HEK293T (cell line): ENCODE results near the gene SMARCD1.

Experiments
- CTCF ChIA-PET: fragments of 350-600 bp; formaldehyde crosslinking; extraction: SDS; loops from one replicate; lab custom pipeline; 2021; ENCODE audit warnings: antibody characterized with exemption, inconsistent platforms; lab: Yijun Ruan, JAX
- POLR2A ChIA-PET: fragments of 350-600 bp; formaldehyde crosslinking; extraction: SDS; loops from one replicate; lab custom pipeline; 2020; ENCODE audit warnings: antibody characterized with exemption, inconsistent platforms; lab: Yijun Ruan, JAX
- DNase-seq: peaks from one replicate; pipeline ENCODE4 v3.0.0; 2012; ENCODE audit warnings: mixed read lengths; ENCODE audit errors: extremely low spot score
- ARNT ChIP-seq: fragments of 450-650 bp; IDR thresholded peaks from 2 replicates; pipeline ENCODE4 v1.6.1; 2017; ENCODE audit warnings: mild to moderate bottlenecking
- BHLHE40 ChIP-seq: fragments of 450-650 bp; IDR thresholded peaks from 2 replicates; pipeline ENCODE4 v1.6.1; 2016; ENCODE audit warnings: mild to moderate bottlenecking, moderate library complexity, borderline replicate concordance
- CTBP1 ChIP-seq: fragments of 450-650 bp; IDR thresholded peaks from 2 replicates; pipeline ENCODE4 v1.6.1; 2016; ENCODE audit warnings: borderline replicate concordance
- ELF4 ChIP-seq: fragments of 450-650 bp; IDR thresholded peaks from 2 replicates; pipeline ENCODE4 v1.6.1; 2017; ENCODE audit warnings: antibody characterized with exemption
- FOXA1 ChIP-seq: fragments of 450-650 bp; IDR thresholded peaks from 2 replicates; pipeline ENCODE4 v1.6.1; 2016; ENCODE audit warnings: mild to moderate bottlenecking
- FOXK2 ChIP-seq: fragments of 450-650 bp; IDR thresholded peaks from 2 replicates; pipeline ENCODE4 v1.6.1; 2016; ENCODE audit warnings: mild to moderate bottlenecking
- FOXM1 ChIP-seq: fragments of 450-650 bp; IDR thresholded peaks from 2 replicates; pipeline ENCODE4 v1.6.1; 2017; ENCODE audit warnings: mild to moderate bottlenecking, borderline replicate concordance
- HDGF ChIP-seq: fragments of 450-650 bp; IDR thresholded peaks from 2 replicates; pipeline ENCODE4 v1.6.1; 2017; ENCODE audit warnings: antibody characterized with exemption, borderline replicate concordance
- L3MBTL2 ChIP-seq: fragments of 450-650 bp; conservative IDR thresholded peaks from 2 replicates; pipeline ENCODE4 v1.6.1; 2016; ENCODE audit warnings: mild to moderate bottlenecking
- LEF1 ChIP-seq: fragments of 450-650 bp; IDR thresholded peaks from 2 replicates; pipeline ENCODE4 v1.6.1; 2017; ENCODE audit warnings: mild to moderate bottlenecking, borderline replicate concordance
- NFRKB ChIP-seq: fragments of 450-650 bp; IDR thresholded peaks from 2 replicates; pipeline ENCODE4 v1.6.1; 2016; ENCODE audit warnings: mild to moderate bottlenecking, moderate library complexity
- SP1 ChIP-seq: fragments of 450-650 bp; IDR thresholded peaks from 2 replicates; pipeline ENCODE4 v1.6.1; 2017
- SUZ12 ChIP-seq: fragments of 450-650 bp; IDR thresholded peaks from 2 replicates; pipeline ENCODE4 v1.6.1; 2016; ENCODE audit warnings: mild to moderate bottlenecking
- TARDBP ChIP-seq: fragments of 450-650 bp; IDR thresholded peaks from 2 replicates; pipeline ENCODE4 v1.6.1; 2016
- ZNF384 ChIP-seq: fragments of 450-650 bp; IDR thresholded peaks from 2 replicates; pipeline ENCODE4 v1.6.1; 2016
- TF ChIP-seq, protein P1 (sequence below): fragments of 450-650 bp; IDR thresholded peaks from 2 replicates; pipeline ENCODE4 v1.6.1; 2016

The SMARCD1 gene

DNA sequence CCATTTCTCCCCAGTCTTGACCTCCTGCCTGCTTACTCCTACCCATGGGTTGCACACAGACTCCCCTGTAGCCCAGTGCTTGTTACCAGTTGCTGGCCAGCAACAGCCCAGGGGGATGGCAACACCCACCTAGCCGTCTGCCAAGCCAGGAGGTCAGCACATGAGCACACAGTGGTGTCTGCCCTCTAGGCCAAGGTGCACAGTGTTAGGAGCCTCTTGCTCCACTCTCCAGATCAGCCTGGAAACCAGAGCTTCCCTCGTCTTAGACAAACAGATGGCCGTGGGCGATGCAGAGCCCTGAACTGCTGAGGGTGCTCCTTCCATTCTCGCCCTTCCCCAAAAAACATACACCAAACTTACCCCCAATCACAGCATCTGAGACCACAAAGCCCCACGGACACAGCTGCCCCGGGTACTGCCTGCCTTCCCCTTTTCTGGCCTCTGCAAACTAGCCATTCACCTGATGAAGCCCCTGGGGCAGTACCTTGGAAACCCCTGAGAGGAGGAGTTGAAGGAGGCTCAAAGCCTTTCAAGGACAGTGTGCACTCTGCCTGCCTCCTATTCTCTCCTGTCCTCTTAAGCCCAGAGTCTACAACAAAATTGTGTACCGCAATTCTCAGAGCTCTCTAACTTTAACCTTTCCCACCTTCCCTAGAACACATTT is 17.6 kb downstream of the SMARCD1 start:
- no peak for DNase-seq
- CTCF ChIA-PET: interaction anchor here (0.7 to 3.9 kb wide), 4 partner anchors 8 to 98 kb away, joined by 3 to 33 read pairs (median 4); partner anchors contain the start of gene COX14
- no peak for TF ChIP-seq CTBP1
- TF ChIP-seq ARNT: no peak
- POLR2A ChIA-PET: interaction anchor here (1.0 to 1.8 kb wide), 3 partner anchors 10 to 65 kb away, joined by 3 to 10 read pairs (median 10); partner anchors contain the start of genes CERS5, COX14 and SMARCD1

DNA sequence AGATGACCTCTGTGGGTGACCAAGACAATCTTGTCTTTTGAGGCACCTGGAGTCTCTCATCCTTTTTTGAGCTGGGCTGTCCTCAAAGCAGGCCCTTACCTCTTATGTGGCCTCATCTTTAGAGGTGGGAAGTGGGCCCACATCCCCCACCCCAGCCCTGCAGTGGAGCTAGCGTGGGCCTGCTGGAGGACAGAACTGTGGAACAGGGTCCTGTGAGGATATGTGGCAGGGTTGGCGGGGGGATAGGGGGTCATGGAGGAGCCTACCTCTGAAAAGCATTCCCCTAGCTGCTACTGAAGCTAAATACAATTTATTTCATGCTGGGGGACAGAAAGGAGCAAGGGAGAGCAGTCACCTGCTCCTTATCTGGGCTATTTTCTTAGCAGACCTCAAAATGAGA is 18.2 kb downstream of the SMARCD1 start:
- no peak for TF ChIP-seq FOXK2
- no peak for TF ChIP-seq HDGF
- TF ChIP-seq FOXA1: no peak
- no peak for TF ChIP-seq L3MBTL2
- no peak for TF ChIP-seq ELF4
- no peak for TF ChIP-seq ZNF384
- TF ChIP-seq, protein P1, sequence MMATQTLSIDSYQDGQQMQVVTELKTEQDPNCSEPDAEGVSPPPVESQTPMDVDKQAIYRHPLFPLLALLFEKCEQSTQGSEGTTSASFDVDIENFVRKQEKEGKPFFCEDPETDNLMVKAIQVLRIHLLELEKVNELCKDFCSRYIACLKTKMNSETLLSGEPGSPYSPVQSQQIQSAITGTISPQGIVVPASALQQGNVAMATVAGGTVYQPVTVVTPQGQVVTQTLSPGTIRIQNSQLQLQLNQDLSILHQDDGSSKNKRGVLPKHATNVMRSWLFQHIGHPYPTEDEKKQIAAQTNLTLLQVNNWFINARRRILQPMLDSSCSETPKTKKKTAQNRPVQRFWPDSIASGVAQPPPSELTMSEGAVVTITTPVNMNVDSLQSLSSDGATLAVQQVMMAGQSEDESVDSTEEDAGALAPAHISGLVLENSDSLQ: no peak
- TF ChIP-seq CTBP1: no peak
- no peak for TF ChIP-seq LEF1
- TF ChIP-seq ARNT: no peak
- no peak for TF ChIP-seq BHLHE40
- TF ChIP-seq SP1: no peak
- no peak for TF ChIP-seq NFRKB
- TF ChIP-seq SUZ12: no peak
- no peak for TF ChIP-seq FOXM1
- TF ChIP-seq TARDBP: no peak
- no peak for DNase-seq
- ChIA-PET CTCF (interaction anchor here (0.7 to 3.9 kb wide), 4 partner anchors 8 to 136 kb away, joined by 3 to 33 read pairs (median 4); partner anchors contain the start of gene COX14), POLR2A (interaction anchor here (1.0 to 1.8 kb wide), 3 partner anchors 9 to 64 kb away, joined by 3 to 10 read pairs (median 10); partner anchors contain the start of genes CERS5, COX14 and SMARCD1)

DNA sequence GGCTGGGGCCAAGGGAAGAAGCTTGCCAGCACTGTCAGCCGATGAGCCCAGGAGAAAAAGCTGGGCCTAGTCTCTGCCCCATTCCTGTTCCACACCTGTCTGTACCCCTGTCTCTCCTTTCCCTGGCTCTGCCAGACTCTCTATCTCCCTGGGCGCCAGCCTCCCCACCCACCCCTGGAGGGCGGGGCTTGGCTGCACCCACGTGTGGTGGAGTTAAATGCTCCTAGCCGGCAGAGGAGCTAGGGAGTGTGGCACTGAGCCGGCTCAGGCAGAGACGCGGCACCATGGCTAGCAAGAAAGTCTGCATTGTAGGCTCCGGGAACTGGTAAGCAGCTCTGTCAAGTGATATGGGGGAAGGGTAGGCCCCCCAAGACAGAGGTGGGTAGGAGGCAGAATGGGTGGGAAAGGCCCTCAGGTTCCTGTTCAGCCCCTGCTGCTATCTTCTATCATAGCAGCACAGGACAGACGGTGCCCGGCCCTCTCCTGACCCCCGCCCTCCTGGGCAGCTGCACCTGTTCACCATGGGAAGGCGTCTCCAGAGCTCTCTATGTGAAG is 18.7 kb downstream of the SMARCD1 start, which contains the start of gene GPD1:
Gene GPD1, plus strand, starts transcription at position 242 of the 555 bp plus-strand sequence. Its CDS starts 43 bp downstream, at position 285.
- POLR2A ChIA-PET: interaction anchor here (1.5 to 1.8 kb wide), 2 partner anchors 9 to 63 kb away, joined by 10 read pairs; partner anchors contain the start of genes CERS5 and COX14
- CTCF ChIA-PET: interaction anchor here (0.7 to 3.9 kb wide), 4 partner anchors 7 to 137 kb away, joined by 3 to 33 read pairs (median 4); partner anchors contain the start of gene COX14
- no peak for DNase-seq
- TF ChIP-seq LEF1 (no peak), FOXA1 (no peak), FOXM1 (no peak), TARDBP (no peak), NFRKB (no peak), FOXK2 (no peak), L3MBTL2 (no peak), CTBP1 (no peak), HDGF (no peak), ZNF384 (no peak), SUZ12 (no peak), SP1 (no peak), BHLHE40 (no peak), ELF4 (no peak), ARNT (no peak)
- TF ChIP-seq, protein P1: no peak

DNA sequence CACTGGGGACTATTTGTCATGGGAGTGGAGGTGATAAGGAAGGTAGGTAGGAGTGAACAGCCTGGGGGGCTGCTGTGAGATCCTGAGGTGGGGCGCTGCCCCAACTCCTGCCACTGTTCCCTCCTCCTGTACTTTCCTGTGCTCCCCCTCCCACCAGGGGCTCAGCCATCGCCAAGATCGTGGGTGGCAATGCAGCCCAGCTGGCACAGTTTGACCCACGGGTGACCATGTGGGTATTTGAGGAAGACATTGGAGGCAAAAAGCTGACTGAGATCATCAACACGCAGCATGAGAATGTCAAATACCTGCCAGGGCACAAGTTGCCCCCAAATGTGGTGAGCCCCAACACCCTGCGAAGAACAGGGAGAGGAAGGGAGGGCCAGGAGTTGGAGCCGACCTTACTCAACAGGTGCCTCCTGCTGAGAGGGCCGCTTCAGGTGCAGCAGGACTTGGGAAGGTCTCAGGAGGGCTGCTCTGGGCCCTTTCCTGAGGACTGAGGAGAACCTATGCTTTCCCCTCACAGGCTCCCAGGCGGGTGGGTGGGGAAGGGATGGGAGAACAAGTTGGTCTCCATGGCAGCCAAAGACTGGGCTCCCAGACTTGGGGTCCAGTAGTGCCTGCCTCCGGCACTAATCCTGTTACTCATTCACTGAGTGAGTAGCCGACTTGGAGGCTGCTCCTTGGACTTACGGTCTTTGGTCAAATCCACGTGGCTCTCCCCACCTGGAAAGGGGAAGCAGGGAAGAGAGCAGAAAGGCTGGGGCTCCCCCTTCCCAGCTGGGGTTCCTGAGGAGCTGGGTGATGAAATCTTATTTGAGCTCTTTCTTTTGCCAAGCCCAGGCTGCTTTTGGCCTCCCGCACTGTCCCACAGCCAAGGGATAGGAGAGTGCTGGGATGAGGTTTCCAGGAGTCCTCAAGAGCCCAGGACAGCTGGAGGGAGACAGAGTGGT is 19.6 kb downstream of the SMARCD1 start:
- ChIA-PET POLR2A (interaction anchor here (1.5 to 1.8 kb wide), 2 partner anchors 8 to 63 kb away, joined by 10 read pairs; partner anchors contain the start of genes CERS5 and COX14), CTCF (interaction anchor here (0.5 to 1.1 kb wide), 2 partner anchors 138 to 224 kb away, joined by 3 to 6 read pairs; no protein-coding TSS in a partner anchor)
- no peak for DNase-seq

DNA sequence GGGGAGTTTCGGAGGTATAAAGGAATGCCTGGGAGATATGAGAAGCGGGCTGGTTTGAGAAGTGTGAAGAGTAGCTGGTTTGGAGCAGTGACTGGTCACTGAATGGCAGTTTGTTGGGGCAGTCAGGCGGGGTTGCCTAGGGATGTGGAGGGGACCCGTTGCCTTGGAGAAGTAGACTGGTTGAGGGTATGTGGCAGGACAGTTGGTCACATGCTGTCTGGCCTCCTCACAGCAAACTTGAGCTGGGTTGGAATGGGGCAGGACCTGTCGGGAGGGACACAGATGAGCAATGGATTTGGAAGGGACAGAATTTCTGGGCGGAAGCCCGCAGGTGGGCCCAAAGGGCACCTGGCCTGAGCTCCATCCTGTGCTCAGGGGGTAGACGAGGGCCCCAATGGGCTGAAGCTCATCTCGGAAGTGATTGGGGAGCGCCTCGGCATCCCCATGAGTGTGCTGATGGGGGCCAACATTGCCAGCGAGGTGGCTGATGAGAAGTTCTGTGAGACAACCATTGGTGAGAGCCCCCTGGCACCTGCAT is 20.8 kb downstream of the SMARCD1 start:
- TF ChIP-seq FOXM1: no peak
- TF ChIP-seq FOXA1: no peak
- no peak for TF ChIP-seq NFRKB
- TF ChIP-seq L3MBTL2: no peak
- TF ChIP-seq CTBP1: no peak
- no peak for DNase-seq
- CTCF ChIA-PET: no interaction called here
- POLR2A ChIA-PET: interaction anchor here (1.0 kb wide), 1 partner anchor 21 kb away, joined by 6 read pairs; the partner anchor contains the start of gene SMARCD1

More for the DNA sequence above, 19.6 kb downstream of the SMARCD1 start:
- TF ChIP-seq HDGF (no peak), ELF4 (no peak), BHLHE40 (no peak), L3MBTL2 (no peak), SP1 (no peak), FOXA1 (no peak), TARDBP (no peak), ARNT (no peak)
